Right lobe of liver (tissue), 4 donors: ENCODE data around the gene POLR3F.

Experiments
- POLR2A ChIP-seq: fragments of 450-650 bp; IDR thresholded peaks from one replicate; pipeline ENCODE4 v1.6.1; 2017; ENCODE audit warnings: antibody characterized with exemption, mild to moderate bottlenecking
- TF ChIP-seq, protein P1 (sequence below), 4 donors: fragments of 200-600 bp in 3 of 4; fragments of 450-650 bp in 1 of 4; IDR thresholded peaks; one replicate each; pipeline versions ENCODE4 v1.5.1 to v1.8.0; 2016 to 2022; ENCODE audit warnings: antibody characterized with exemption in 4 of 4, mild to moderate bottlenecking in 2 of 4
- donor health status: DM: no; HTN: no; CAD: no.
- donor health status: DM: no; HTN: no; CAD: no.
- donor health status: DM: no; HTN: yes; CAD: no.

DNA sequence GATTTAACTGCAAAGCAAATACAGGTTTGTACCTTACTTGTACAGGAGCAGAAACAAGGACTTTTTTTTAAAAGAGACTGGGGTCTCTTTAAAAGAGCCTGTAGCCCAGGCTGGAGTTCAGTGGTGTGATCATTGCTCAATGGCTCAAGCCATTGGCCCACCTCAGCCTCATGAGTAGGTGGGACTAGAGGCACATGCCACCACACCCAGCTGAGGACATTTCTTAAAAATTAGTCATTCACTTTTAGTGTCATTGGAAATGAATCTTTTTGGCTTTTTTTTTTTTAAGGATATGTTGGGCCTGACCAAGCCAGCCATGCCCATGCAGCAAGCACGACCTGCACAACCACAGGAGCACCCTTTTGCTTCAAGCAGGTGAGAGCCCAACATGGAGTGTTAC lies 57.5 kb downstream of the POLR3F start:
- TF ChIP-seq, protein P1, sequence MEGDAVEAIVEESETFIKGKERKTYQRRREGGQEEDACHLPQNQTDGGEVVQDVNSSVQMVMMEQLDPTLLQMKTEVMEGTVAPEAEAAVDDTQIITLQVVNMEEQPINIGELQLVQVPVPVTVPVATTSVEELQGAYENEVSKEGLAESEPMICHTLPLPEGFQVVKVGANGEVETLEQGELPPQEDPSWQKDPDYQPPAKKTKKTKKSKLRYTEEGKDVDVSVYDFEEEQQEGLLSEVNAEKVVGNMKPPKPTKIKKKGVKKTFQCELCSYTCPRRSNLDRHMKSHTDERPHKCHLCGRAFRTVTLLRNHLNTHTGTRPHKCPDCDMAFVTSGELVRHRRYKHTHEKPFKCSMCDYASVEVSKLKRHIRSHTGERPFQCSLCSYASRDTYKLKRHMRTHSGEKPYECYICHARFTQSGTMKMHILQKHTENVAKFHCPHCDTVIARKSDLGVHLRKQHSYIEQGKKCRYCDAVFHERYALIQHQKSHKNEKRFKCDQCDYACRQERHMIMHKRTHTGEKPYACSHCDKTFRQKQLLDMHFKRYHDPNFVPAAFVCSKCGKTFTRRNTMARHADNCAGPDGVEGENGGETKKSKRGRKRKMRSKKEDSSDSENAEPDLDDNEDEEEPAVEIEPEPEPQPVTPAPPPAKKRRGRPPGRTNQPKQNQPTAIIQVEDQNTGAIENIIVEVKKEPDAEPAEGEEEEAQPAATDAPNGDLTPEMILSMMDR (IDR thresholded peaks at IDR 0.05), result no peak
- TF ChIP-seq POLR2A, result no peak
